Tibial artery (tissue), 4 donors: ENCODE data around the gene HOXB1.
A peak's percentile ranks its signal among the peaks of the same experiment; 100 is the strongest.

Source experiments
- DNase-seq, 2 donors: peaks; one replicate each; pipeline ENCODE4 v3.0.0-alpha.2; 2019
- H3K27ac ChIP-seq, 2 donors: fragments of 200-600 bp; sonication (generic) in 1 of 2; 1 replicate in 1 of 2; 2 replicates in 1 of 2; pipeline ENCODE4 v1.5.1; 2018 to 2019; ENCODE audit warnings: mild to moderate bottlenecking in 1 of 2
- H3K27me3 ChIP-seq, 2 donors: fragments of 200-600 bp; sonication (generic) in 1 of 2; one replicate each; pipeline versions ENCODE4 v1.5.1 to v1.6.0; 2016 to 2019
- H3K36me3 ChIP-seq, 3 donors: fragments of 200-600 bp; sonication (generic) in 2 of 3; one replicate each; pipeline ENCODE4 v1.5.1; 2016 to 2019; ENCODE audit warnings: mild to moderate bottlenecking in 2 of 3
- H3K4me1 ChIP-seq, 4 donors: fragments of 200-600 bp; sonication (generic) in 2 of 4; 1 replicate in 3 of 4; 2 replicates in 1 of 4; pipeline ENCODE4 v1.5.1; 2016 to 2019
- H3K4me3 ChIP-seq, 2 donors: fragments of 200-600 bp; sonication (generic) in 1 of 2; 1 replicate in 1 of 2; 2 replicates in 1 of 2; pipeline ENCODE4 v1.5.1; 2018 to 2019; ENCODE audit warnings: mild to moderate bottlenecking in 2 of 2
- H3K9me3 ChIP-seq, 3 donors: fragments of 200-600 bp; sonication (generic) in 1 of 3; one replicate each; pipeline ENCODE4 v1.5.1; 2016 to 2019
- intact Hi-C: fragments of 100-400 bp; cut with DNase I; formaldehyde crosslinking; loops from one replicate; pipeline ENCODE4 v1.15.0; 2023; ENCODE audit warnings: low total_unique reads
- TF ChIP-seq, protein P1 (sequence below), 2 experiments: fragments of 200-600 bp in 1 of 2; fragments of 450-650 bp in 1 of 2; IDR thresholded peaks; one replicate each; pipeline ENCODE4 v1.5.1; 2017 to 2019; ENCODE audit warnings: antibody characterized with exemption in 2 of 2, mild to moderate bottlenecking in 1 of 2, moderate library complexity in 1 of 2

Gene HOXB1

DNA sequence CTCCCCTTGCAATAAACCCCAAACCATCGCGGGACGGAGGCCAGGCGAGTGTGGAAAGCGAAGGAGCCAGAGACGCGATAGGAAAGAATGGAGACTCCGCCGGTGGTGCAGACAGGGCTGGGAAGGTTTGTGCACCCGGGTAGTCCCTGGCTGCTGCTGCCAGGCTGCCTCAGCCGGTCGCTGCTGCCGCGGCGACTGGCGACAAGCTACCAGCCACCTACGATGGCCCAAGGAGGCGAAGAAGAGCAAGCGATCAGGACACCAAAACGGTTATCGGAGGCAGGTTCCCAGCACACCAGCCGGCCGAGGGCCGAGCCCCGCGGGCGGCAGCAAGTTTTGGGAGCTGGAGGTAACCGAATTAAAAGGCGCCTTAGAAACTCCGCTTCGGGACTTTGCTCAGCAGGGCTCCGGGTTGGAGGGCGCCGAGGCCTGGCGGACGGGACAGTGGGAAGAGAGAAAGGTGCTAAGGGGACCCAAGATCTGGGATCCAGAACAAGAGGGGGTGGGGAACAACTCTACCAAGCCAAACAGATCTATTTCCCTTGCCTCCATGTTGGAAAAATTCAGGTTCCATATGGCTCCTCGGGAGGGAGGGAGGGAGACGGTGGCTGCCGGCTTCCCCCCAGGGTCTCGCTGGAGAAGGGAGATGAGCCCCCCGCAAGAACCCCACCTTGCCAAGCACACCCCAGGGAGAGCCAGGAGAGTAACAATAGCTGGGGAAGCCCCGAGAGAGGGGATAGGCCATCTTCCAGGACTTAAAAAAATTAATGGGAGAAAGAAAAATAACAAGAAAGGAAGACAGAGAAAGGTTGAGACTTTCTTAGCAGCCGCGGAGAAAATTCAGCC, 23.8 kb upstream of the HOXB1 start:
- Histone ChIP-seq H3K4me3 (peak overlapping the region; percentile 43 to 67), H3K27ac (peak overlapping the region; percentile 42 to 88), H3K27me3 (no peaks in the 10 kb centered on the region), H3K36me3 (no peaks in the 10 kb centered on the region), H3K4me1 (peaks cover 0 to 43% (median 12%) of the 10 kb centered on the region in 4 donors), H3K9me3 (no peaks in the 10 kb centered on the region)
- no peak for DNase-seq
- TF ChIP-seq, protein P1, sequence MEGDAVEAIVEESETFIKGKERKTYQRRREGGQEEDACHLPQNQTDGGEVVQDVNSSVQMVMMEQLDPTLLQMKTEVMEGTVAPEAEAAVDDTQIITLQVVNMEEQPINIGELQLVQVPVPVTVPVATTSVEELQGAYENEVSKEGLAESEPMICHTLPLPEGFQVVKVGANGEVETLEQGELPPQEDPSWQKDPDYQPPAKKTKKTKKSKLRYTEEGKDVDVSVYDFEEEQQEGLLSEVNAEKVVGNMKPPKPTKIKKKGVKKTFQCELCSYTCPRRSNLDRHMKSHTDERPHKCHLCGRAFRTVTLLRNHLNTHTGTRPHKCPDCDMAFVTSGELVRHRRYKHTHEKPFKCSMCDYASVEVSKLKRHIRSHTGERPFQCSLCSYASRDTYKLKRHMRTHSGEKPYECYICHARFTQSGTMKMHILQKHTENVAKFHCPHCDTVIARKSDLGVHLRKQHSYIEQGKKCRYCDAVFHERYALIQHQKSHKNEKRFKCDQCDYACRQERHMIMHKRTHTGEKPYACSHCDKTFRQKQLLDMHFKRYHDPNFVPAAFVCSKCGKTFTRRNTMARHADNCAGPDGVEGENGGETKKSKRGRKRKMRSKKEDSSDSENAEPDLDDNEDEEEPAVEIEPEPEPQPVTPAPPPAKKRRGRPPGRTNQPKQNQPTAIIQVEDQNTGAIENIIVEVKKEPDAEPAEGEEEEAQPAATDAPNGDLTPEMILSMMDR (IDR thresholded peaks at IDR 0.05) = no peak
- intact Hi-C loops = no loop called here

DNA sequence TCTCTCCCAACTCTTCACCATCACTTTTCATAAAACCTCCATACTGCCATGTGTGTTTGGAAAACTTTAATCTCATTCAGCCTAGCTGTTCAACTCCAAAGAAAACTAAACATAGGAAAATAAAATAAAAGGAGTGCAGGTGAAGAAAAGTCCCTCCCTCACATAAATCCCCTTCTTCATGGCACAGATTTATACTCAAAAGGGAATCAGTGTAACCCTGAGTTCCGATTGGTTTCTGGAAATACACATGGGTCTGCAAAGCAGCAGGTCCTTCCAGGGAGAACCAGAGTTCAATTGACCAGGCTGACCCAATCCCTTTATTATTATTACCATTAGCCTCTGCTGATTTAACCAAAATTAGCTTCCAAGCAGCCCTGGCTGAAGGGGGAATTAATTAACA, 23.0 kb upstream of the HOXB1 start:
- Histone ChIP-seq H3K9me3 (no peaks in the 10 kb centered on the region), H3K27ac (peak overlapping the region; percentile 42 to 88), H3K36me3 (no peaks in the 10 kb centered on the region), H3K27me3 (no peaks in the 10 kb centered on the region), H3K4me1 (peaks cover 0 to 43% (median 12%) of the 10 kb centered on the region in 4 donors), H3K4me3 (peak overlapping the region; percentile 43 to 67)
- TF ChIP-seq, protein P1 (IDR thresholded peaks at IDR 0.05) = no peak
- DNase-seq = no peak
- intact Hi-C loops = no loop called here

DNA sequence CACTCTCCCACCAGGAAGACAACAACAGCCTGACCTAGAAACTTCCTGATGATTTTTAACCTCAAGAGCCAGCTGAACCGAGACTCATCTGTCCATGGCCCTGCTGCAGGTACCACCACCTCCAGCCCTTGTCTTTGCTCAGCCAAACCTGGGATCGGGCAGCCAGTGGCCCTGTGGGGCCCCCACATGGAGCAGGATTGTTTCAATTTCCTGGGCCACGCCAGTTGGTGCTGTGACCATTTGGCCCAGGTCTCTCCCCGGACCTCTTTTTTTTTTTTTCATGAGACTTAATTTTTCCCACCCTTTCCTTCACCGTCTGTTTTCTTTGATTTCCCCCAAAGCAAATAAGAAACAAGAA, 22.4 kb upstream of the HOXB1 start:
- no peaks in the 10 kb centered on the region for H3K27me3 ChIP-seq
- DNase-seq = no peak
- H3K27ac ChIP-seq = peak overlapping the region in 1 of 2 donors; percentile 16
- intact Hi-C loops = no loop called here
- H3K4me1 ChIP-seq = peaks cover 0 to 43% (median 12%) of the 10 kb centered on the region in 4 donors
- H3K9me3 ChIP-seq = no peaks in the 10 kb centered on the region
- H3K4me3 ChIP-seq = no peak overlapping the region
- TF ChIP-seq, protein P1 (IDR thresholded peaks at IDR 0.05) = no peak
- H3K36me3 ChIP-seq = no peaks in the 10 kb centered on the region

DNA sequence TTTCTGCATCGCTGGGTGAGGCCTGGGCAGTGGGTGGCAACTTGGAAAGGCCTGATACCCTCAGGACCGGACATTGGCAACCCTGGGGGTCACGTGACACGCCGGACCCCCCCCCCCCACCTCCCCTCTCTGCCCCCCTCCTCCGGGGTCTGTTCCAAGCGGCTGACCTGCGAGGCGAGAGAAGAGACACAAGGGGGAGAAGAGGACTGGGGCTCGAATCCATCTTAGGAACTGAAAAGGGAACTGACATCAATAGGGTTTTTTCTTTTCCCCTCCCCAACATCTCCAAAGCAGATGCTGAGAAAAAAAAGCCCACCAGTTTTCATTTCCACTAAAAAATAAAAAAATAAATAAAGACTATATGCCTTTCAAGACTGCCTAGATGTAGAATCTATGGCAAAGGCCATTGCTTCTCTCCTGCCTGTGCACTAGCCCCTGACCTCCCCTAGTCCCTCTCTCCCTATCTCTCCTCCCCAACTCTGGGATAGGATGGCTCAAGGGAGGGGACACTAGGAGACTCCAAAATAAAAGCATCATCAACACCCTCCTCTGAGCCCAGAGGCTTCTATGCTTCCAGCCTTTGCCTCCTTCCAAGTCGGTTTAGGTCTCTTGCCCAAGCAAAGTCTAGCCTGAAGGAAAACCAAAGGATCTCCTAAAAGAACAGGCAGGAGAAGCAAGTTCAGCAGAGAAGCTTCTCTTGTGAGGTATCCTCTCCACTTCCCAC, 21.8 kb upstream of the HOXB1 start:
- DNase-seq = no peak
- Histone ChIP-seq H3K36me3 (no peaks in the 10 kb centered on the region), H3K27ac (peak overlapping the region in 1 of 2 donors; percentile 16), H3K4me1 (peaks cover 0 to 47% (median 12%) of the 10 kb centered on the region in 4 donors), H3K4me3 (no peak overlapping the region), H3K27me3 (no peaks in the 10 kb centered on the region), H3K9me3 (no peaks in the 10 kb centered on the region)
- intact Hi-C loops = no loop called here
- TF ChIP-seq, protein P1 (IDR thresholded peaks at IDR 0.05) = no peak

DNA sequence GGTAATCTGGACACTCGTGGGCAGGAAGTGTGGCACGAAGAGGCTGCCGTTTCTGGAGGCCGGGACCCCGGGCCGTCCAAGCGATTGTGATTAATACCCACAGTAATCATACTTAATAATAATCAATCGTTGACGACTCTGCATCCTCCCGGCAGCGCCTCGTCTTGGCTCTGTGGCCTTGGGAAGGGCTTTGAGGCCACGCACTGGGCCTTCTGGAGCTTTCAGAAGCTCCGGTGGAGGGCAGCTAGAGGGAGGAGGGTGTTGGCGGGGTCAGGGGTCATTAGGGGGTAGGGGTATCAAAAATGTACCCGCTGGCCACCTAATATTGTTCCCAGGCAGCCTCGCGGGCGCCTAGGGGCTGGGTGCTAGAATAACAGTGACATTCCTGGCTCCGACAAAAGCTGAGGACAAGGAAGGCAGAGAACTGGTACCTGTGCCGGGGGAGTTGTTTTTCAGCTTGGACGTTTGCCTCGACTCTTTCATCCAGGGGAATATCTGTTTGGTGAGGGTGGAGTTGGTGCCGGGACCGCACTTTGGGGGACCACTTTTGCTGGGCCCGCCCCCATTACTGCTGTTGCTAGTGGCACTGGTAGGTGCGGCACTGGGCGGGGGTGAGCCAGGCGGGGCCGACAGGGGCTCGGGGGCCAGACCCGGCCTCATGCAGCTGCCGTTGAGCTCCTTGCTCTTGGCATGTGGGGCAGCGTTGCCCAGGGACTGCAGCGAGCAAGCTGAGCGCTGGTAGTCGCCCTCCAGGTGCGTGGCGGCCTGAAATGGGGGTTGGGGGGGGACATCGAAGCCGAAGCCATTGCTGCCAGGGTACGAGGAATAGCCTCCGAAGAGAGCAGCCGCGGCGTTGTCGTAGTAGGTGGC, 21.0 kb upstream of the HOXB1 start:
- H3K27me3 ChIP-seq = no peaks in the 10 kb centered on the region
- peak overlapping the region in 1 of 2 donors; percentile 16 for H3K27ac ChIP-seq
- H3K4me3 ChIP-seq = no peak overlapping the region
- peaks cover 0 to 47% (median 14%) of the 10 kb centered on the region in 4 donors for H3K4me1 ChIP-seq
- intact Hi-C loops = no loop called here
- H3K9me3 ChIP-seq = no peaks in the 10 kb centered on the region
- no peak for DNase-seq
- TF ChIP-seq, protein P1 (IDR thresholded peaks at IDR 0.05) = no peak
- H3K36me3 ChIP-seq = no peaks in the 10 kb centered on the region
